Measurements from ENCODE around the gene DHCR7. TPM values are rescaled to one million over a fixed set of nuclear protein-coding genes. Genes with fewer than 3 reads are reported as not detected.

Gene DHCR7
- total and polyA plus RNA-seq, 12 donors = 31.8 to 904 (median 85.3) TPM

DNA sequence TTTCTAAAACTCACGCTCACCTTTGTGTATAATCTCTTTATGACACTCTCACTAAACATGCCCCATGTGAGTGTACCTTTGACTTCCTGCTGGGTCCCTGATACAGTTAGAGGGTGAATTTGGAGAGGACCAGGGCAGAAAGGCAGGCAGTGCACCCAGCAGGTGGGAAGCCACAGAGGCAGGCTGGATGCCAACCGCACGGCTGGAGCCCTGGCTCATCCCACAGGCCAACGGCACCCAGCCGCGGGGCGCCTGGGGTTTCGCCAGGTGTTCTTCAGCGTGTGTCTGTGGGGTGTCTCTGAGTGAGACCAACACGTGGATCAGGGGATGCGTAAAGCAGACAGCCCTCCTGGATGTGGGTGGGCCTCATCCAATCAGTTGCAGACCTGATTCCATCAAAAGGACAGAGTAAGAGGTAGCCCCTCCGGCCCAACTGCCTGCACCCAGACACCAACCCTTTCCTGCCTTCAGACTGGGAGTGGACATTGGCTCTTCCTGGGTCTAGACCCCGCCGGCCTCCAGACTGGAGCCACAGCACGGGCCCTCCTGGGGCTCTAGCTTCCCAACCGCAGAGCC, 51.6 kb downstream of the DHCR7 start:
- Histone ChIP-seq H3K4me3 (no peak overlapping the region), H3K36me3 (replicated peaks in 1 of 2) (no peaks in the 10 kb centered on the region), H3K27me3 (no peaks in the 10 kb centered on the region), H3K9me3 (replicated peaks in 1 of 3) (no peaks in the 10 kb centered on the region), H3K27ac (no peak overlapping the region), H3K4me1 (replicated peaks in 1 of 2) (no peaks in the 10 kb centered on the region)
- TF ChIP-seq, protein P1, sequence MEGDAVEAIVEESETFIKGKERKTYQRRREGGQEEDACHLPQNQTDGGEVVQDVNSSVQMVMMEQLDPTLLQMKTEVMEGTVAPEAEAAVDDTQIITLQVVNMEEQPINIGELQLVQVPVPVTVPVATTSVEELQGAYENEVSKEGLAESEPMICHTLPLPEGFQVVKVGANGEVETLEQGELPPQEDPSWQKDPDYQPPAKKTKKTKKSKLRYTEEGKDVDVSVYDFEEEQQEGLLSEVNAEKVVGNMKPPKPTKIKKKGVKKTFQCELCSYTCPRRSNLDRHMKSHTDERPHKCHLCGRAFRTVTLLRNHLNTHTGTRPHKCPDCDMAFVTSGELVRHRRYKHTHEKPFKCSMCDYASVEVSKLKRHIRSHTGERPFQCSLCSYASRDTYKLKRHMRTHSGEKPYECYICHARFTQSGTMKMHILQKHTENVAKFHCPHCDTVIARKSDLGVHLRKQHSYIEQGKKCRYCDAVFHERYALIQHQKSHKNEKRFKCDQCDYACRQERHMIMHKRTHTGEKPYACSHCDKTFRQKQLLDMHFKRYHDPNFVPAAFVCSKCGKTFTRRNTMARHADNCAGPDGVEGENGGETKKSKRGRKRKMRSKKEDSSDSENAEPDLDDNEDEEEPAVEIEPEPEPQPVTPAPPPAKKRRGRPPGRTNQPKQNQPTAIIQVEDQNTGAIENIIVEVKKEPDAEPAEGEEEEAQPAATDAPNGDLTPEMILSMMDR (IDR thresholded peaks at IDR 0.05) = no peak
- no peak for TF ChIP-seq POLR2A (IDR thresholded peaks at IDR 0.05)
- DNase-seq = no peak
- intact Hi-C loops (cut with DNase I) = no loop called here
- 88 to 98% (median 91%) methylated on average over 7 to 16 of the region's 16 CpGs for WGBS, 4 donors

DNA sequence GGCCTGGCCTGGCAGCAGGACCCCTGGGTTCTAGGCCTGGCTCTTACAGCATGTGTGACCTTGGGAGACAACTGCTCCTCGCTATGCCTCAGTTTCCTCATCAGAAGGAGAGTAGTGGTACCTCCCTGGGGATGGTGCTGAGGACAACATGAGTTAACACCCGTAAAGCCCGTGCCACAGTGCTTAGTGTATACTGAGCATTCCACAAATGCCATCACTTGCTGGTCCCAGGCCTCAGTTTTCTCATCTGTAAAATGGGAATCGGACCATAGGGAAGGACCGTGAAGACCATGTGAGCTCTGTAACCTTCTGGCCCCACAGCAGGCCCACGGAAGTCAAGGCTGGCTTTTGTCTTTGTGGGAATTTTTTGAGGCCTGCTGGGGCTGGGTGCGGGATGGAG, 52.4 kb downstream of the DHCR7 start:
- intact Hi-C loops (cut with DNase I) = no loop called here
- no peak overlapping the region for H3K4me3 ChIP-seq
- H3K27ac ChIP-seq = no peak overlapping the region
- WGBS, 4 donors = 85 to 95% (median 89%) methylated on average over 5 to 7 of the region's 7 CpGs
- H3K4me1 ChIP-seq (replicated peaks in 1 of 2) = no peaks in the 10 kb centered on the region
- H3K36me3 ChIP-seq (replicated peaks in 1 of 2) = no peaks in the 10 kb centered on the region
- DNase-seq = no peak
- H3K9me3 ChIP-seq (replicated peaks in 1 of 3) = no peaks in the 10 kb centered on the region
- no peaks in the 10 kb centered on the region for H3K27me3 ChIP-seq
- TF ChIP-seq, protein P1 (IDR thresholded peaks at IDR 0.05) = no peak
- no peak for TF ChIP-seq POLR2A (IDR thresholded peaks at IDR 0.05)

DNA sequence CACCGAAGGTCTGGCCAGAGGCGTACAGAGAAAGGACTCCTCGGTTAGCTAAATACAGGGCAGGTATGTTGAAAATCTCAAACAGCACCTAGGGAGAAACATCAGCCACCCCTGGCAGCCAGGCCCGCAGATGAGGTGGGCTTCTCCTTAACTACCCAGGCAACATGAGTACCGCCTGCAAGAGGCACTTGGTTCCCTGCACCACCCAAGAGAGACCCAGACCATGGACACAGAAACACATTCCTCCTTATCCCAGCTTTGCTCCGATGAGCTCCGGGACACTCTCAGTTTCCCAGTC, 53.0 kb downstream of the DHCR7 start:
- no peaks in the 10 kb centered on the region for H3K27me3 ChIP-seq
- no peak overlapping the region for H3K4me3 ChIP-seq
- intact Hi-C loops (cut with DNase I) = no loop called here

DNA sequence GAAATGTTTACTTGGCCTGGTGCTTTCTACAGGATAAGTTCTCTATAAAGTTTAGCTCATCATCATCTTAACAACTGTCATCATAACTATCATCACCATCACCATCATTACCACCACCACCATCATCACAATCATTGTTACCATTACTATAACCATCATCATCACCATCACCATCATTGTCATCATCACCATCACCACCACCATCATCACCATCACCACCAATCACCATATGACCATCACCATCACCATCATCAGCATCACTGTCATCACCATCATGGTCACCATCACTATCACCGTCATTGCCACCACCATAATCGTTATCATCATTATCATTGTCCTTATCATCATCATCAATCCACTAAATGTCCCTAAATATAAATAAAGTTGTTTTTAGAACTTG, 54.9 kb downstream of the DHCR7 start:
- H3K4me3 ChIP-seq = no peak overlapping the region
- H3K9me3 ChIP-seq (replicated peaks in 1 of 3) = no peaks in the 10 kb centered on the region
- no peaks in the 10 kb centered on the region for H3K27me3 ChIP-seq
- no peak overlapping the region for H3K27ac ChIP-seq
- 71 to 84% (median 80%) methylated on average over 2 of the region's 2 CpGs for WGBS, 4 donors
- intact Hi-C loops (cut with DNase I) = no loop called here
- no peaks in the 10 kb centered on the region for H3K36me3 ChIP-seq (replicated peaks in 1 of 2)
- DNase-seq = no peak
- no peaks in the 10 kb centered on the region for H3K4me1 ChIP-seq (replicated peaks in 1 of 2)
- TF ChIP-seq, protein P1 (IDR thresholded peaks at IDR 0.05) = no peak
- TF ChIP-seq POLR2A (IDR thresholded peaks at IDR 0.05) = no peak

More for the DNA sequence above, 53.0 kb downstream of the DHCR7 start:
- Histone ChIP-seq H3K4me1 (replicated peaks in 1 of 2) (no peaks in the 10 kb centered on the region), H3K36me3 (replicated peaks in 1 of 2) (no peaks in the 10 kb centered on the region), H3K9me3 (replicated peaks in 1 of 3) (no peaks in the 10 kb centered on the region), H3K27ac (no peak overlapping the region)
- TF ChIP-seq, protein P1 (IDR thresholded peaks at IDR 0.05) = no peak
- no peak for TF ChIP-seq POLR2A (IDR thresholded peaks at IDR 0.05)
- WGBS, 4 donors = 70 to 77% (median 75%) methylated on average over 6 to 7 of the region's 7 CpGs
- no peak for DNase-seq
